ENCODE results near the gene SAG.

- TF ChIP-seq, protein P1, sequence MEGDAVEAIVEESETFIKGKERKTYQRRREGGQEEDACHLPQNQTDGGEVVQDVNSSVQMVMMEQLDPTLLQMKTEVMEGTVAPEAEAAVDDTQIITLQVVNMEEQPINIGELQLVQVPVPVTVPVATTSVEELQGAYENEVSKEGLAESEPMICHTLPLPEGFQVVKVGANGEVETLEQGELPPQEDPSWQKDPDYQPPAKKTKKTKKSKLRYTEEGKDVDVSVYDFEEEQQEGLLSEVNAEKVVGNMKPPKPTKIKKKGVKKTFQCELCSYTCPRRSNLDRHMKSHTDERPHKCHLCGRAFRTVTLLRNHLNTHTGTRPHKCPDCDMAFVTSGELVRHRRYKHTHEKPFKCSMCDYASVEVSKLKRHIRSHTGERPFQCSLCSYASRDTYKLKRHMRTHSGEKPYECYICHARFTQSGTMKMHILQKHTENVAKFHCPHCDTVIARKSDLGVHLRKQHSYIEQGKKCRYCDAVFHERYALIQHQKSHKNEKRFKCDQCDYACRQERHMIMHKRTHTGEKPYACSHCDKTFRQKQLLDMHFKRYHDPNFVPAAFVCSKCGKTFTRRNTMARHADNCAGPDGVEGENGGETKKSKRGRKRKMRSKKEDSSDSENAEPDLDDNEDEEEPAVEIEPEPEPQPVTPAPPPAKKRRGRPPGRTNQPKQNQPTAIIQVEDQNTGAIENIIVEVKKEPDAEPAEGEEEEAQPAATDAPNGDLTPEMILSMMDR (IDR thresholded peaks at IDR 0.05) = no peak
- TF ChIP-seq POLR2A (IDR thresholded peaks at IDR 0.05) = no peak
Measured at GRCh38 chr2:233263045-233263570, 44.5 kb upstream of the SAG start.

Data from adrenal gland (tissue), 5 donors.